Endothelial cell of umbilical vein (primary cell): ENCODE results near the gene FER. TPM values are rescaled to one million over a fixed set of nuclear protein-coding genes. Genes with fewer than 3 reads are reported as not detected.
A peak's percentile ranks its signal among the peaks of the same experiment; 100 is the strongest.

Experiments
- BruUV-seq: library from RNA; stranded (reverse); fragments of 400-500 nt; replicated peaks from 2 replicates; lab custom pipeline; 2021; lab: Mats Ljungman, UMichigan
- CTCF ChIA-PET: fragments of 300-600, 350-600 bp; sonication (Branson Sonifier 250); formaldehyde crosslinking; loops from one replicate; lab custom pipeline; 2021; ENCODE audit warnings: antibody characterized with exemption, inconsistent platforms; lab: Charles Lee
- POLR2A ChIA-PET: fragments of 300-600, 350-600 bp; sonication (Branson Sonifier 250); formaldehyde crosslinking; loops from one replicate; lab custom pipeline; 2021; ENCODE audit warnings: antibody characterized with exemption, inconsistent platforms; lab: Charles Lee
- DNase-seq: peaks from one replicate; pipeline ENCODE4 v3.0.0-alpha.2; 2011; ENCODE audit warnings: low read depth, low spot score
- FAIRE-seq: peaks from 2 replicates; lab custom pipeline; 2011; peaks lifted over from hg19 to GRCh38; lab: Jason Lieb, UNC
- H2AFZ ChIP-seq: 2 replicates; pipeline ENCODE4 v1.6.0; 2012; ENCODE audit warnings: low read depth, low read length, control low read depth, inconsistent platforms
- H3K27ac ChIP-seq: 2 replicates; pipeline ENCODE4 v1.5.1; 2011; ENCODE audit warnings: low read depth, mild to moderate bottlenecking, control low read depth, low read length, moderate library complexity; ENCODE audit not compliant: insufficient read depth
- H3K27me3 ChIP-seq, 2 experiments: 2 replicates each; pipeline versions ENCODE4 v1.6.0 to v1.6.1; 2011; ENCODE audit warnings: low read length in 2 of 2, mixed read lengths in 1 of 2; ENCODE audit not compliant: control insufficient read depth in 2 of 2, insufficient read depth in 2 of 2
- H3K36me3 ChIP-seq, 2 experiments: 2 replicates in 1 of 2; 3 replicates in 1 of 2; pipeline ENCODE4 v1.5.1; 2011; ENCODE audit warnings: low read length in 2 of 2, mild to moderate bottlenecking in 1 of 2, moderate library complexity in 1 of 2; ENCODE audit not compliant: control insufficient read depth in 2 of 2, insufficient read depth in 2 of 2; ENCODE audit errors: extremely low read depth in 1 of 2
- H3K4me1 ChIP-seq: 3 replicates; pipeline ENCODE4 v1.5.1; 2011; ENCODE audit warnings: mild to moderate bottlenecking, low read length; ENCODE audit not compliant: control insufficient read depth, insufficient read depth; ENCODE audit errors: extremely low read depth
- H3K4me2 ChIP-seq: 2 replicates; pipeline ENCODE4 v1.6.1; 2011; ENCODE audit warnings: low read length, control low read depth, mixed read lengths; ENCODE audit not compliant: insufficient read depth
- H3K4me3 ChIP-seq, 3 experiments: fragments of 200-600 bp in 1 of 3; sonication (generic), shearing (Covaris generic) in 1 of 3; replicated peaks in 1 of 3; 2 replicates each; pipeline ENCODE4 v1.5.1; 2011 to 2016; ENCODE audit warnings: control low read depth in 3 of 3, low read length in 3 of 3, mild to moderate bottlenecking in 2 of 3, inconsistent platforms in 1 of 3, low read depth in 1 of 3, moderate library complexity in 1 of 3; ENCODE audit not compliant: insufficient read depth in 1 of 3
- H3K79me2 ChIP-seq: 2 replicates; pipeline ENCODE4 v1.6.0; 2012; ENCODE audit warnings: low read length, inconsistent platforms; ENCODE audit not compliant: control insufficient read depth, insufficient read depth
- H3K9ac ChIP-seq: replicated peaks from 2 replicates; pipeline ENCODE3; 2011; ENCODE audit warnings: low read length, control low read depth; ENCODE audit not compliant: insufficient read depth; ENCODE audit errors: extremely low read depth
- H3K9me1 ChIP-seq: replicated peaks from 3 replicates; pipeline ENCODE4 v1.6.0; 2011; ENCODE audit warnings: mild to moderate bottlenecking, low read length; ENCODE audit not compliant: control insufficient read depth, insufficient read depth; ENCODE audit errors: extremely low read depth
- H3K9me3 ChIP-seq: replicated peaks from 2 replicates; pipeline ENCODE4 v1.5.1; 2012; ENCODE audit warnings: low read length, inconsistent platforms; ENCODE audit not compliant: control insufficient read depth, insufficient read depth
- H4K20me1 ChIP-seq: replicated peaks from 2 replicates; pipeline ENCODE3; 2011; ENCODE audit warnings: mild to moderate bottlenecking, low read length; ENCODE audit not compliant: control insufficient read depth, insufficient read depth; ENCODE audit errors: extremely low read depth
- EZH2 ChIP-seq: IDR thresholded peaks from 2 replicates; pipeline ENCODE4 v1.6.1; 2012; ENCODE audit warnings: borderline replicate concordance, low read depth, mild to moderate bottlenecking, moderate library complexity, low read length, inconsistent platforms; ENCODE audit not compliant: severe bottlenecking
- FOS ChIP-seq: IDR thresholded peaks from 2 replicates; pipeline ENCODE4 v1.6.1; 2011; ENCODE audit warnings: mild to moderate bottlenecking, low read length, moderate library complexity, borderline replicate concordance; ENCODE audit not compliant: insufficient read depth
- GATA2 ChIP-seq: IDR thresholded peaks from 2 replicates; pipeline ENCODE4 v1.7.0; 2011; ENCODE audit warnings: low read depth, mild to moderate bottlenecking, moderate library complexity, mixed read lengths, low read length; ENCODE audit not compliant: insufficient read length, insufficient read depth
- JUN ChIP-seq: IDR thresholded peaks from 2 replicates; pipeline ENCODE4 v1.6.1; 2011; ENCODE audit warnings: borderline replicate concordance, low read depth; ENCODE audit not compliant: insufficient read length, insufficient read depth
- MYC ChIP-seq: IDR thresholded peaks from one replicate; pipeline ENCODE4 v1.6.1; 2011; ENCODE audit warnings: mild to moderate bottlenecking, low read depth, low read length
- POLR2A ChIP-seq: IDR thresholded peaks from 2 replicates; pipeline ENCODE4 v1.6.1; 2012; ENCODE audit warnings: low read depth, mild to moderate bottlenecking, control low read depth, low read length
- POLR2AphosphoS5 ChIP-seq: IDR thresholded peaks from 2 replicates; pipeline ENCODE4 v1.6.1; 2012; ENCODE audit warnings: low read depth, mild to moderate bottlenecking, control low read depth, low read length, moderate library complexity; ENCODE audit not compliant: insufficient read depth
- dilution Hi-C: fragments of 300-500 bp; cut with MboI; formaldehyde crosslinking; loops from one replicate; pipeline ENCODE4 v1.15.0; 2019; ENCODE audit warnings: low sequenced_read_pairs; ENCODE audit not compliant: extremely low pct_ligation_motif_present
- intact Hi-C: fragments of 100-400 bp; cut with micrococcal nuclease; formaldehyde crosslinking; loops from one replicate; pipeline ENCODE4 v1.10.0; 2022
- polyA plus RNA-seq, 4 experiments: library from polyadenylated mRNA; depleted of rRNA in 3 of 4; stranded (reverse) in 3 of 4; unstranded in 1 of 4; fragments of >200 nt; gene quantifications; 2 replicates each; pipeline versions ENCODE4 v1.2.1 to v1.2.3, GENCODE V29; 2011 to 2012; ENCODE audit warnings: missing spikeins in 1 of 4
- total RNA-seq: library from RNA; stranded (reverse); gene quantifications from 2 replicates; pipeline ENCODE4 v1.2.3, GENCODE V29; 2021
- TF ChIP-seq, protein P1 (sequence below): IDR thresholded peaks from 2 replicates; pipeline ENCODE4 v1.6.1; 2011; ENCODE audit not compliant: insufficient read depth, insufficient read length

Gene FER
- total and polyA plus RNA-seq, 2 donors (not counting 3 experiments of a cell fraction or from before 2014, with no cell fraction given), result 2.3 to 27.5 TPM

DNA sequence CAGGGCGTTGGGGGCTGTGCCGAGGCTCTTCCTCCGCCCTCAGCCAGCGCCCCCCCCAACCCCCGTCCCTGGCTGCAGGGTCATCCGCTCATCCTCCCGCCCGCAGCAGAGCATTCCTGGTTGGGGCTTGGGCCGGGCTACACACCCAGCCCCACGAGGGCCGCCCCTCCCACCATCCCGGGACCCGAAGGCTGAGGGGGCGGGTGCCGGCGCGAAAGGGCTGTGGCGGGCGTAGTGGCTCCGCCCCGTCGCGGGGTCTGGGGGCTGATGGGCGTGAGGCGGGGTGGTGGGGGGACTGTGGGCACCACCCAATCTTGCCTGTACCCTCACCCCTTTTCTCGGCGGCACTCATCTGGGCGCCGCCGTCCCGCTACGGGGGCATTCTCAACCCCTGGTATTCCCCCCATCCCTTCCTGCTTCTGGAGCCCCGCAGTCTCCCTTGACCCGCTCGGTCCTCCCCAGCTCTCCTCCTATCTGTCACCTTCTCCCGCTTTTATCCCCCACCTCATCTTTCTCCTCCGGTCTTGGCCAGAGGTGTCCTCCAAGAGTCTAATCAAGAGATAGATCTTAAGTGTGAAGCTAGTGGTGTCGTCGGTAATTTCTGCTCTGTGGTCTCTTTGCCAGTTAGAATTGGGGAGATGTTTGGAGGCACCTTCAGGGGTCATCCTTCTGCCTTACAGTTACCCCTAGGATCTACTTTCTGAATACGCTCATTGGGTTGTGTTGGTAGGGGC, 1.6 kb downstream of the FER start:
- no peaks in the 10 kb centered on the region for H3K9me1 ChIP-seq
- no peaks in the 10 kb centered on the region for H4K20me1 ChIP-seq
- H3K4me3 ChIP-seq, result peak overlapping the region; percentile 73 to 98 (median 79)
- no peaks in the 10 kb centered on the region for H3K36me3 ChIP-seq
- DNase-seq, result peak; percentile 27
- TF ChIP-seq FOS, result no peak
- no peak for TF ChIP-seq JUN
- peak; percentile 10 for TF ChIP-seq GATA2
- H3K9ac ChIP-seq, result peak overlapping the region; percentile 81
- peak overlapping the region; percentile 65 for H2AFZ ChIP-seq
- FAIRE-seq, result no peak
- H3K79me2 ChIP-seq, result peaks cover 11% of the 10 kb centered on the region
- no peaks in the 10 kb centered on the region for H3K27me3 ChIP-seq
- POLR2A ChIA-PET, result interaction anchor here (0.8 to 1.4 kb wide), 3 partner anchors 18 to 21 kb away, joined by 3 to 17 read pairs (median 9); no protein-coding TSS in a partner anchor
- H3K4me2 ChIP-seq, result peak overlapping the region; percentile 93
- H3K9me3 ChIP-seq, result no peaks in the 10 kb centered on the region
- CTCF ChIA-PET, result interaction anchor here (1.4 to 2.5 kb wide), 4 partner anchors 21 to 167 kb away, joined by 3 to 18 read pairs (median 11); no protein-coding TSS in a partner anchor
- BruUV-seq, result TSS peak; percentile 1
- intact Hi-C loops, result loop anchor here (2.0 to 10.0 kb wide), 5 partner anchors 106 to 938 kb away; partner anchors contain the start of genes FBXL17 and MAN2A1
- peak overlapping the region; percentile 4 for H3K27ac ChIP-seq
- H3K4me1 ChIP-seq, result peaks cover 14% of the 10 kb centered on the region
- dilution Hi-C loops, result no loop called here

DNA sequence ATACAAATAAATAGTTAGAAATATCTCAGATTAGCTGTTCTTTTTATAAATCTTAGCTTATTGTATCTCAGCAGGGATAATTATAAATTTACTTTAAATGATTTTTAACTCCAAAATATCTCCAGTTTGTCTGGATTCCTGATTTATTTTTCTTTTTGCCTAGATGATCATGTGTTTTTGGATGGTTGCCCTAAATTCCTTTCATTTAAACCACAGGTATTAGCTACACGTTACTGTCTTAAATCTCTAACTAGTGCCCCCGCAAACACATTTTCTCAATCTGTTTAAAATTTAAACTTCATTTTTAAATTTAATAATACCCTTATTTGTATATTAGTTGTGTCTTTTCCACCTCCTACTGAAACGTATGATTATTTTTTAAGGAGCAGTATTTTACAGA, 5.6 kb downstream of the FER start:
- H2AFZ ChIP-seq, result no peak overlapping the region
- POLR2A ChIA-PET, result no interaction called here
- no peak overlapping the region for H3K9ac ChIP-seq
- no peaks in the 10 kb centered on the region for H3K9me1 ChIP-seq
- TF ChIP-seq POLR2AphosphoS5 (no peak), JUN (no peak), POLR2A (no peak), MYC (no peak), EZH2 (no peak), FOS (no peak)
- TF ChIP-seq, protein P1, sequence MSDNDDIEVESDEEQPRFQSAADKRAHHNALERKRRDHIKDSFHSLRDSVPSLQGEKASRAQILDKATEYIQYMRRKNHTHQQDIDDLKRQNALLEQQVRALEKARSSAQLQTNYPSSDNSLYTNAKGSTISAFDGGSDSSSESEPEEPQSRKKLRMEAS, result no peak
- no peaks in the 10 kb centered on the region for H3K36me3 ChIP-seq
- H3K79me2 ChIP-seq, result peaks cover 11% of the 10 kb centered on the region
- no peak overlapping the region for H3K4me3 ChIP-seq
- DNase-seq (no peak), FAIRE-seq (no peak)
- H3K4me1 ChIP-seq, result peaks cover 6% of the 10 kb centered on the region
- CTCF ChIA-PET, result interaction anchor here (2.2 kb wide), 1 partner anchor 17 kb away, joined by 7 read pairs; no protein-coding TSS in a partner anchor
- no peak overlapping the region for H3K4me2 ChIP-seq
- no TSS peak for BruUV-seq
- no peaks in the 10 kb centered on the region for H4K20me1 ChIP-seq
- H3K9me3 ChIP-seq, result no peaks in the 10 kb centered on the region
- no peak overlapping the region for H3K27ac ChIP-seq
- dilution Hi-C loops, result no loop called here
- intact Hi-C loops, result no loop called here
- H3K27me3 ChIP-seq, result no peaks in the 10 kb centered on the region
